Measurements from ENCODE around the gene HDLBP. TPM values are rescaled to one million over a fixed set of nuclear protein-coding genes. Genes with fewer than 3 reads are reported as not detected.

HDLBP gene
- total RNA-seq, 1 donor from 2014 or later = 300 TPM

DNA sequence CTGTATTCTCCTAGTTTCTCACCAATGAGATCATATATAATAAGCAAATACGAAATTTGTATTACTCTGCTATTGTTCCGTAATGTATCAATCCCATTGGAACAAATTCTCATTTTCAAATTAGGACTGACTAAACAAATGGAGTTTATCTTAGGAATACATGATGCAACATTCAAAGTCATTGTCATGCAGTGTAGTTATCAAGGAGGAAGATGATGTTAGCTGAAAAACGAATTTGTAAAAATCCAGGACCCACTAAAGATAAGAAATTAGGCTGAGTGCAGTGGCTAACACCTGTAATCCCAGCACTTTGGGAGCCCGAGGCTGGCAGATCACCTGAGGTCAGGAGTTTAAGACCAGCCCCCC, 15.1 kb upstream of the HDLBP start:
- Histone ChIP-seq H3K27me3 (no peaks in the 10 kb centered on the region), H3K9me3 (no peaks in the 10 kb centered on the region), H3K36me3 (peaks cover 0 to 33% of the 10 kb centered on the region in 2 donors), H3K27ac (no peak overlapping the region), H3K4me1 (no peaks in the 10 kb centered on the region), H3K4me3 (no peak overlapping the region)
- no peak for DNase-seq (ENCODE audit: extremely low spot score in 2 of 2)
- TF ChIP-seq POLR2A (IDR thresholded peaks at IDR 0.05) (no peak), POLR2AphosphoS5 (IDR thresholded peaks at IDR 0.05; ENCODE audit: insufficient read depth in 1 of 2, low read depth in 1 of 2) (no peak)
- TF ChIP-seq, protein P1, sequence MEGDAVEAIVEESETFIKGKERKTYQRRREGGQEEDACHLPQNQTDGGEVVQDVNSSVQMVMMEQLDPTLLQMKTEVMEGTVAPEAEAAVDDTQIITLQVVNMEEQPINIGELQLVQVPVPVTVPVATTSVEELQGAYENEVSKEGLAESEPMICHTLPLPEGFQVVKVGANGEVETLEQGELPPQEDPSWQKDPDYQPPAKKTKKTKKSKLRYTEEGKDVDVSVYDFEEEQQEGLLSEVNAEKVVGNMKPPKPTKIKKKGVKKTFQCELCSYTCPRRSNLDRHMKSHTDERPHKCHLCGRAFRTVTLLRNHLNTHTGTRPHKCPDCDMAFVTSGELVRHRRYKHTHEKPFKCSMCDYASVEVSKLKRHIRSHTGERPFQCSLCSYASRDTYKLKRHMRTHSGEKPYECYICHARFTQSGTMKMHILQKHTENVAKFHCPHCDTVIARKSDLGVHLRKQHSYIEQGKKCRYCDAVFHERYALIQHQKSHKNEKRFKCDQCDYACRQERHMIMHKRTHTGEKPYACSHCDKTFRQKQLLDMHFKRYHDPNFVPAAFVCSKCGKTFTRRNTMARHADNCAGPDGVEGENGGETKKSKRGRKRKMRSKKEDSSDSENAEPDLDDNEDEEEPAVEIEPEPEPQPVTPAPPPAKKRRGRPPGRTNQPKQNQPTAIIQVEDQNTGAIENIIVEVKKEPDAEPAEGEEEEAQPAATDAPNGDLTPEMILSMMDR (IDR thresholded peaks at IDR 0.05) = no peak
- intact Hi-C loops (cut with DNase I) = no loop called here

- Histone ChIP-seq H3K27ac (no peak overlapping the region), H3K4me3 (no peak overlapping the region), H3K9me3 (no peaks in the 10 kb centered on the region), H3K36me3 (peaks cover 0 to 27% of the 10 kb centered on the region in 2 donors), H3K27me3 (no peaks in the 10 kb centered on the region), H3K4me1 (peaks cover 3% of the 10 kb centered on the region)
- no peak for DNase-seq (ENCODE audit: extremely low spot score in 2 of 2)
- TF ChIP-seq POLR2AphosphoS5 (IDR thresholded peaks at IDR 0.05; ENCODE audit: insufficient read depth in 1 of 2, low read depth in 1 of 2) (no peak), POLR2A (IDR thresholded peaks at IDR 0.05) (no peak)
- TF ChIP-seq, protein P1 (IDR thresholded peaks at IDR 0.05) = no peak
- intact Hi-C loops (cut with DNase I) = no loop called here
Measured at GRCh38 chr2:241329669-241330615, 14.5 kb upstream of the HDLBP start.

GRCh38 chr2:241325257-241325656, 9.8 kb upstream of the HDLBP start:
- Histone ChIP-seq H3K27ac (no peak overlapping the region), H3K36me3 (peaks cover 0 to 20% of the 10 kb centered on the region in 2 donors), H3K27me3 (no peaks in the 10 kb centered on the region), H3K9me3 (no peaks in the 10 kb centered on the region), H3K4me1 (peaks cover 41% of the 10 kb centered on the region), H3K4me3 (no peak overlapping the region)
- TF ChIP-seq, protein P1 (IDR thresholded peaks at IDR 0.05) = no peak
- TF ChIP-seq POLR2AphosphoS5 (IDR thresholded peaks at IDR 0.05; ENCODE audit: insufficient read depth in 1 of 2, low read depth in 1 of 2) = no peak
- intact Hi-C loops (cut with DNase I) = no loop called here
- DNase-seq (ENCODE audit: extremely low spot score in 2 of 2) = no peak

DNA sequence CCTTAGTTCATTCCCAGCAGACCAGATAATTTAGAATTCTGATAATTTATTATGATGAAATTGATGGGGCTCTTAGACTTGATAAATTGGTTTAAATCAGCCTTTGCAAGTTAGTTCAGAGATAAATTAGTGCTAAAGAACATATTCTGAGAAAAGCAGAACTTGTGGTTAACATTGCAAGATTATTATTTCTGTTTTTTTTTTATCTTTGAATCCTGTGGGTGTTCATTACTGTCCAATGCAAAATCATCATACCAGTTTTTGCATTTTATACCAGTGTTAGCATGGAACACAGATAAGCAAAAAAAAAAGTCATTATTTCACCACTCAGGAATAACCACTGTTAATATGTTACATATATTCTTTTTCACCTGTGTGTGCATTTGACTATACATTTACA, 9.3 kb upstream of the HDLBP start:
- Histone ChIP-seq H3K36me3 (peaks cover 0 to 24% of the 10 kb centered on the region in 2 donors), H3K27me3 (no peaks in the 10 kb centered on the region), H3K27ac (no peak overlapping the region), H3K4me1 (peaks cover 46% of the 10 kb centered on the region), H3K4me3 (no peak overlapping the region), H3K9me3 (no peaks in the 10 kb centered on the region)
- DNase-seq (ENCODE audit: extremely low spot score in 2 of 2) = no peak
- TF ChIP-seq POLR2AphosphoS5 (IDR thresholded peaks at IDR 0.05; ENCODE audit: insufficient read depth in 1 of 2, low read depth in 1 of 2) = no peak
- TF ChIP-seq, protein P1 (IDR thresholded peaks at IDR 0.05) = no peak
- no peak for TF ChIP-seq POLR2A (IDR thresholded peaks at IDR 0.05)
- intact Hi-C loops (cut with DNase I) = no loop called here

DNA sequence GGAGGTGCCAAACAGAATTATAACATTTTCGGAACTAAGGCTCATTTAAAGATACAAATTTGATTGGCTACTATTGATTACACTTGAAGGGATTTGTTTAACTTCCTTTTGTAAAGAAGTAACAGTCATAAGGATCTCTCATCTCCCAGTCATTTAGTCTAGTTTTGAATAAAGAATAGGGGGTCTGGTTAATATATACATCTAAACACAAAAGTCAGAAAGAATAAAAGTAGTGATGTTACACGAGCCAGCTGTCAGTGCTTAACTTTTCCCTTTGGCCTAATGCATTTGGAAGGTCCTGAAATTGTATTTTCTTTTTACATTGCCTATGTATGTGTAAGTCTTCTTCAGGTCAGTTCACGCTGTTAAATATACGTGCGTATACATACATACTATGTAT, 8.3 kb upstream of the HDLBP start:
- no peak for TF ChIP-seq POLR2AphosphoS5 (IDR thresholded peaks at IDR 0.05; ENCODE audit: insufficient read depth in 1 of 2, low read depth in 1 of 2)
- TF ChIP-seq POLR2A (IDR thresholded peaks at IDR 0.05) = no peak
- TF ChIP-seq, protein P1 (IDR thresholded peaks at IDR 0.05) = no peak
- Histone ChIP-seq H3K4me3 (no peak overlapping the region), H3K9me3 (no peaks in the 10 kb centered on the region), H3K27me3 (no peaks in the 10 kb centered on the region), H3K4me1 (peaks cover 56% of the 10 kb centered on the region), H3K36me3 (peaks cover 0 to 23% of the 10 kb centered on the region in 2 donors), H3K27ac (no peak overlapping the region)
- no peak for DNase-seq (ENCODE audit: extremely low spot score in 2 of 2)
- intact Hi-C loops (cut with DNase I) = no loop called here
